ENCODE results near the gene KRT36. TPM values are rescaled to one million over a fixed set of nuclear protein-coding genes. Genes with fewer than 3 reads are reported as not detected.

KRT36 gene
- total RNA-seq, 1 experiment from 2014 or later = not detected

DNA sequence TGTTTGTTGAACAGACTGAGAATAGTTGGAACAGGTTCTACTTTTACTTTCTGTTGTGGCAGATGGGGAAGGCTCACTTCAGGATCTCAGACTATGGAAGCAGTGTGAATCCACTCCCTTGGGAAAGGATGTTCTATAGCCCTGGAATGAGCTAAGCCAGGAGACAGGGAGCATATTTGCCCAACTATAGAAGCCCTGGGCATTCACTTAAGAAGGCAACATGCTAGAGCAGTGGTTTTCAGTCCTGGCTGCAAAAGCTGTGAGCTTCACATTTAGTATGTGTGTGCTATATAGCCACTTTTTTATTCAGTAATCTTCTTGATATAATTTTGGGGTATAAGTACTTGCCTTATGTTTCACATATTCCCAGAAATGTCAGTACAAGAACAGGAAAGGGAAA is 21.4 kb downstream of the KRT36 start:
- no peaks in the 10 kb centered on the region for H3K4me1 Mint-ChIP-seq (ENCODE audit: low read depth, unreplicated experiment)
- Histone ChIP-seq H3K27me3 (replicated peaks; ENCODE audit: control insufficient read depth, insufficient read depth, low read length) (no peaks in the 10 kb centered on the region), H3K36me3 (ENCODE audit: control insufficient read depth, insufficient read depth, low read length) (no peaks in the 10 kb centered on the region), H3K9me3 (peaks cover 6% of the 10 kb centered on the region), H3K4me3 (ENCODE audit: low read depth, low read length) (no peak overlapping the region), H3K4me1 (no peaks in the 10 kb centered on the region)
- ChIA-PET CTCF (no interaction called here), POLR2A (no interaction called here)
- no peak for TF ChIP-seq CTCF (IDR thresholded peaks at IDR 0.05; ENCODE audit: insufficient read depth in 1 of 2, low read depth in 1 of 2, low read length in 1 of 2, severe bottlenecking in 1 of 2, unreplicated experiment in 1 of 2)
- no peak overlapping the region for H3K4me3 Mint-ChIP-seq (ENCODE audit: unreplicated experiment)
- no peaks in the 10 kb centered on the region for H3K36me3 Mint-ChIP-seq (ENCODE audit: insufficient read depth, unreplicated experiment)
- H3K9me3 Mint-ChIP-seq (ENCODE audit: unreplicated experiment) = peaks cover 10% of the 10 kb centered on the region
- no peak overlapping the region for H3K27ac Mint-ChIP-seq (ENCODE audit: unreplicated experiment)
- intact Hi-C loops (cut with micrococcal nuclease; ENCODE audit: unreplicated experiment) = no loop called here
- no peaks in the 10 kb centered on the region for H3K27me3 Mint-ChIP-seq (ENCODE audit: insufficient read depth, unreplicated experiment)
- BruUV-seq (replicated peaks) = no TSS peak
- no peak for DNase-seq

DNA sequence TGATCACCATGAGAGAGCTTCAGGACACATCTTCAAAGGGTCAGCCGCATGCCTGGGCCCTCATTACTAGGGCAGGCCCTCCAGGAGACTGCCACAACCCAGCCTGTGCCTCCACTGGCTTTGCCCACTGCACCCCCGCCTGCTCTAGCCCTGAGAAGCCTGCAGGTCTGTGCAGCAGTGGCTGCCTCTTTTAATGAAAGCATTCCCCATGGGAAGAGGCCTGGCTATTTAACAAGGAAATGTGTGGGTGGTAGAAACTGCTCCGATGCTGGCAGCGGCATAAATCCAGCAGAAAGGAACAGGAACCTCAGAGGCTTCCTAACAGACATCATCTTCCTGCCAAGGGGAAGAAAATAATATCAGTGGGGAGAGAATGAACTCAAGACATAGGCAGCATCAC is 22.1 kb downstream of the KRT36 start:
- Mint-ChIP-seq H3K27ac (ENCODE audit: unreplicated experiment) (no peak overlapping the region), H3K9me3 (ENCODE audit: unreplicated experiment) (peaks cover 10% of the 10 kb centered on the region), H3K4me1 (ENCODE audit: low read depth, unreplicated experiment) (no peaks in the 10 kb centered on the region), H3K4me3 (ENCODE audit: unreplicated experiment) (no peak overlapping the region), H3K36me3 (ENCODE audit: insufficient read depth, unreplicated experiment) (no peaks in the 10 kb centered on the region), H3K27me3 (ENCODE audit: insufficient read depth, unreplicated experiment) (no peaks in the 10 kb centered on the region)
- no TSS peak for BruUV-seq (replicated peaks)
- POLR2A ChIA-PET = interaction anchor here (0.6 kb wide), 1 partner anchor 50 kb away, joined by 6 read pairs; no protein-coding TSS in a partner anchor
- Histone ChIP-seq H3K36me3 (ENCODE audit: control insufficient read depth, insufficient read depth, low read length) (no peaks in the 10 kb centered on the region), H3K4me1 (no peaks in the 10 kb centered on the region), H3K4me3 (ENCODE audit: low read depth, low read length) (no peak overlapping the region), H3K27me3 (replicated peaks; ENCODE audit: control insufficient read depth, insufficient read depth, low read length) (no peaks in the 10 kb centered on the region), H3K9me3 (peaks cover 6% of the 10 kb centered on the region)
- no peak for DNase-seq
- intact Hi-C loops (cut with micrococcal nuclease; ENCODE audit: unreplicated experiment) = no loop called here
- CTCF ChIA-PET = interaction anchor here (1.1 kb wide), 1 partner anchor 195 kb away, joined by 3 read pairs; no protein-coding TSS in a partner anchor
- TF ChIP-seq CTCF (IDR thresholded peaks at IDR 0.05; ENCODE audit: insufficient read depth in 1 of 2, low read depth in 1 of 2, low read length in 1 of 2, severe bottlenecking in 1 of 2, unreplicated experiment in 1 of 2) = no peak

- no peak for TF ChIP-seq CTCF (IDR thresholded peaks at IDR 0.05; ENCODE audit: insufficient read depth in 1 of 2, low read depth in 1 of 2, low read length in 1 of 2, severe bottlenecking in 1 of 2, unreplicated experiment in 1 of 2)
- H3K27me3 Mint-ChIP-seq (ENCODE audit: insufficient read depth, unreplicated experiment) = no peaks in the 10 kb centered on the region
These were observed 22.7 kb downstream of the KRT36 start, which contains the start of gene KRT32 for GRCh38 chr17:41466988-41467387. Gene KRT32, minus strand, starts transcription at chr17:41467386. Its CDS starts 61 bp downstream, at chr17:41467325.

More at GRCh38 chr17:41466988-41467387, 22.7 kb downstream of the KRT36 start, which contains the start of gene KRT32:
- DNase-seq = no peak
- Histone ChIP-seq H3K27me3 (replicated peaks; ENCODE audit: control insufficient read depth, insufficient read depth, low read length) (no peaks in the 10 kb centered on the region), H3K4me1 (no peaks in the 10 kb centered on the region), H3K9me3 (peaks cover 6% of the 10 kb centered on the region), H3K36me3 (ENCODE audit: control insufficient read depth, insufficient read depth, low read length) (no peaks in the 10 kb centered on the region), H3K4me3 (ENCODE audit: low read depth, low read length) (no peak within 1 kb of the TSS)
- H3K27ac Mint-ChIP-seq (ENCODE audit: unreplicated experiment) = no peak within 1 kb of the TSS
- BruUV-seq (replicated peaks) = no TSS peak
- peaks cover 10% of the 10 kb centered on the region for H3K9me3 Mint-ChIP-seq (ENCODE audit: unreplicated experiment)
- H3K36me3 Mint-ChIP-seq (ENCODE audit: insufficient read depth, unreplicated experiment) = no peaks in the 10 kb centered on the region
- H3K4me1 Mint-ChIP-seq (ENCODE audit: low read depth, unreplicated experiment) = no peaks in the 10 kb centered on the region
- intact Hi-C loops (cut with micrococcal nuclease; ENCODE audit: unreplicated experiment) = no loop called here
- POLR2A ChIA-PET = no interaction called here
- CTCF ChIA-PET = interaction anchor here (1.1 kb wide), 1 partner anchor 196 kb away, joined by 3 read pairs; no protein-coding TSS in a partner anchor
- H3K4me3 Mint-ChIP-seq (ENCODE audit: unreplicated experiment) = no peak within 1 kb of the TSS

Measured in Caco-2 (cell line).